Stimulated activated CD4-positive, alpha-beta T cell treated with anti-CD3 and anti-CD28 coated beads, Interleukin-1b, Interleukin-23, amount 100 ng/mL, for 1 hour (primary cell): ENCODE results near the gene MYO5A.
"Not testable (repeated sequence)": the region's sequence is repeated elsewhere in the genome, so short reads cannot be mapped to it uniquely, and the experiment has no call there.

Source experiments
- DNase-seq, 2 donors: peaks; one replicate each; pipeline ENCODE4 v3.0.0-alpha.2; 2020; ENCODE audit warnings: low read depth in 2 of 2

MYO5A gene

DNA sequence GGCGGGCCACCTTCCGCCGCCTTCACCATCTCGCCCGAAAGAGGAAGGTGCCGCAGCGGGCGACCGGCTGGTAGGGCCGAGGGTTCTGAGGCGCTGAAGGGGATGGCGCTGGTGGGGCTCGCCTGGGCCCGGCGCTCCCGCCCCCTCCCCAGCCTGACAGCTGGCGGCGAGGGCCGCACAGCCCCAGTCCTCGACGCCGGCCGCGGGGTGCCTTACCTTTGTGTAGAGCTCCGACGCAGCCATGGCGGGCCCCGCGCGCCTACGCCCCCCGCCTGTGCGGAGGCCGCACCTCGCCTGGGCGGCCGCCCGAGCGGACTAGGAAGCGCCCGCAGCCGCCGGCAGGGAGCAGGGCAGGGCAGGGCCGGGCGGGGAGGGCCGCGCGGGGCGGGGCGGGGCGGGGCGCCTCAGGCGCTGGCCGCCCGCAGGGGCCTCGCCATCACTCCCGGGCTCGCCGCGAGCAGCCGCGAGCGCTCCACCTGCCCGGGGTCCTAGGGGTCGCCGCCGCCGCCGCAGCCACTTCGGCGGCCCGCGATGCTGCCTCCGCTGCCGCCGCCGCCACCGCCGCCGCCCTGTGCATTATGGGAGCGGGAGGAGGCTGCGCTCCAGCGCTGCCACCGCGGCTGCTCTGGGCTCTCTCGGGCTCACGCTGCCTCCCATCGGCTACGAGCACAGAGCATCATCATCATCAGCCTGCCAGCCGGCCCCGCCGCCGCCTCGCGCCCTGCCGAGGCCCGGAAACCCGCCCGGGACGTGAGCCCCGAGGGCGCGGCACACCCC lies at the start of gene MYO5A:
TSS of gene MYO5A (minus strand) at position 317 of the 777 bp plus-strand sequence. CDS start at position 243, 74 bp downstream.
- DNase-seq, result peak; percentile 34 to 50

DNA sequence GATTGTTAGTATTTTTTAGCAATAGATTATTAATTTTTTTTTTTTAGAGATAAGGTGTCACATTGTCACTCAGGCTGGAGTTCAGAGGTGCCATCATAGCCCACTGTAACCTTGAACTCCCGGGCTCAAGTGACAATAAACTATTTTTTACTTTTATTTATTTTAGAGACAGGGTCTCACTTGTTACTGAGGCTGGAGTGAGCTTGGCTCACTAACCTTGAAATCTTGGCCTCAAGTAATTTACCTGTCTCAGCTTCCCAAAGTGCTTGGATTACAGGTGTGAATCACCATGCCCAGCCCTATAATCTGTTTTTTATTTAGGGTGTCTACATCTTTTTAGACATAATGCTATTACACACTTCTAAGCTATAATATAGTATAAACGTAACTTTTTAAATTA lies 48.0 kb upstream of the MYO5A start:
- DNase-seq, result no peak

DNA sequence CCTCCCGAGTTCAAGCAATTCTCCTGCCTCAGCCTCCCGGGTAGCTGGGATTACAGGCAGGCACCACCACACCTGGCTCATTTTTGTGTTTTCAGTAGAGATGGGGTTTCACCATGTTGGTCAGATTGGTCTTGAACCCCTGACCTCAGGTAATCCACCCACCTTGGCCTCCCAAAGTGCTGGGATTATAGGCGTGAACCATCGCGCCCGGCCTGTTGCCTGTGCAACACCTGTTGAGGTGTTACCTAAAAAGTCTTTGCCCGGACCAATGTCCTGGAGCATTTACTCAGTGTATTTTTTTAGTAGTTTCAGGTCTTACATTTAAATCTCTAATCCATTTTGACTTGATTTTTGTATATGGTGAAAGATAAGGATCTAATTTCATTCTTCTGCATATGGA lies 46.9 kb upstream of the MYO5A start:
- not testable (repeated sequence) for DNase-seq

DNA sequence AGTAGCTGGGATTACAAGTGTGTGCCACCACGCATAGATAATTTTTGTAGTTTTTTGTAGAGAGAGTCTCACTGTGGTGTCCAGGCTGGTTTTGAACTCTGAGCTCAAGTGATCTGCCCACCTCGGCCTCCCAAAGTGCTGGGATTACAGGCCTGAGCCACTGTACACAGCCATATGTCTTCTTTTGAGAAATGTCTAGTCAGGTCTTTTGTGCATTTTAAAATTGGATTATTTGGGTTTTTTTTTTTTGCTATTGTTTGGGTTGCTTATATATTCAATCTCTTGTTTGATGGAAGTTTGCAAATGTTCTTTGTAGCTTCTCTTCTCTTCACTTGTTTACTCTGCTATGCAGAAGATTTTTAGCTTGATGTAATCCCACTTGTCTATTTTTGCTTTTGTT lies 46.4 kb upstream of the MYO5A start:
- no peak for DNase-seq

GRCh38 chr15:52574623-52575022 lies 45.9 kb upstream of the MYO5A start:
- DNase-seq, result not testable (repeated sequence)

DNA sequence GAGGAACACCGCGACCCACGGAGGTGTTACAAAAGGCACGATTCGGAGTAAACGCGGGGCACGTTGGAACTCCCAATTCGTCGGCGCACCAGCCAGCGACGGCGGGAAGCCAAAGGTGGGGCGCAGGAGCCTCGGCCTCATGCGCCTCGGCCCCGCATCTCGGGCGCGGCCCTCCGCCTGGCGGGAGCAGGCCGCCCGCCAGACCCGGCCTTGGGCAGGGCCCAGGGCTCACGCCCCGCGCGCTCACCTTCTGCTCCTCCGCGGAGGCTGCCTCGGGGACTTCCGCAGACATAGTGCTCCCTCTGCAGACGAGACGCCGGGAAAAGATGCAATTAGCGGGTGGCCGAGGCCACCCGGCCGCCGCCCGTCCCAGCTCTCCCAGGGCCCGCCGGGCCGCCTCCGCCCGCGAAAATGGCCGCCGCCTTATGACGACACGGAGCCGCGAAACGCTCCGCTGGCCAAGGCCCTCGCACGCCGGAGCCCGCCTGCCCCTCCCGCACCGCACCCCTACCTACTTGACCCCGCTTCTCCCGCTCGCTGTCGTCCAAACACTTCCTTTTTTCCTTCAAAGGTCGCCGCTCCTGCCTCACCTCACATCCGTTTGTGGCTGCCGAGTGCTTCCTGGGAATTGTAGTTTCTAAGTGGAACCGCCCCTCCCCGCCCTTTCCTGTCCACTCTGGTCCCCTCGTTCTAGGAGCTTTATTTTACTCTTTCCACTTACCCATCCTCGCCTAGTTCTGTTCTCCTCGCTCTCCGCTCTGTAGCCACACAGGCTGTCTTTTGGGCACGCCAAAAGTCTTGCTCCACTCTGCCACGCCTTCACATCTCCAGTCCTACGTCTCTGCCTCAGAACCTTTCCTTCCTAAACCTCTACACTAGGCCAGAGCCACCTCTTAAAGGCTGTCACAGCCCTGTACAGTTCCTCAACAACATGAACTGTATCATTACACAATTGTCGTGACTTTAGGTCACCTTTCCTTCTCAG lies 40.2 kb upstream of the MYO5A start, which contains the start of gene ARPP19:
TSS of gene ARPP19 (minus strand) at position 430 of the 985 bp plus-strand sequence. CDS start at position 292, 138 bp downstream.
- peak; percentile 32 to 48 for DNase-seq

- DNase-seq, result peak in 1 of 2 donors; percentile 22
Observed at GRCh38 chr15:52567871-52568600, 39.4 kb upstream of the MYO5A start.

GRCh38 chr15:52566889-52567288 lies 38.2 kb upstream of the MYO5A start:
- DNase-seq, result no peak

- DNase-seq, result not testable (repeated sequence)
Observed at GRCh38 chr15:52565417-52566358, 37.0 kb upstream of the MYO5A start.

DNA sequence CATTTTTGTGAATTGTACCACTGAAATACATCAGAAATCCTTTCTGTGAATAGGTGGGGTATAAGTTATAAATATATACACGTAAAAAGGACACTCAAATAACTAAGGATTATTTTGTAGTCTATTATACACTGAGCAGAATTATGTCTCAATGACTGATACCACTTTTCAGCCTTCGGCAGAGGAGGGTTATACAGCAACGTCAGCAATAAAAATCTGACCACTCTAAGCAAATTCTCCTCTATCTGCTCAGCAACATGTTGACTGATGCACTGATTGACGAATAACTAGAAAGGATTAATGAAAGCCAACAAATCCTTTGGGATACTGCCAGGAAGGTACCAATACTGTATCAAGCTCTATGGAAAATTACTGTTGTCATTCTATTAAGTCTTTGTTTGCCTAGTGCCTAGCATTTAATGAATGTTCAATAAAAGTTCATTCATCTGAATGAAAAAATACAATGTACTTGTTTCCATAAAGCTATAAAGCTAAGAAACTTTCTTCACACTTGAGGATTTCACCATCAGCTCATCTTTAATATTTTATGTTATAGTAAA lies 34.9 kb upstream of the MYO5A start:
- no peak for DNase-seq

DNA sequence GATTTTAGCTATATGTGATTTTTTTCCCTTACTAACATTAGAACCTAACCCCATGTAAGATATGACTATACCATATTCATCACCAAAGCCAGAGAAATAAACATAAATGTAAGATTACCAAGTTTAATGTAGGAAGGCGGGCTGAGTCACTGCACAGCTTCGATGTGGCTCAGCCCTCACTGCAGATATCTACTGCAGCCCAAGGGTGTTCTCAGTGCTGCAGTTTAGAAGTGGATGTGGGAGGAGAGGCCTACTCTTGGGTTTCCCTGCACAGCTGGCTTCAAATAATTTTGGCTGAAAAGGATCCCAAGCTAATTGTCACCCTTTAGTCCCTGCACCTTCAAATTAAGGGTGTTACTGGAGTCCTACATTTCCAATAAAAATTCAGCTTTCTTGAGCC lies 30.9 kb upstream of the MYO5A start:
- DNase-seq, result no peak

- DNase-seq, result no peak
Observed at GRCh38 chr15:52559022-52559421, 30.3 kb upstream of the MYO5A start.

GRCh38 chr15:52558196-52558595 lies 29.5 kb upstream of the MYO5A start:
- no peak for DNase-seq

GRCh38 chr15:52557274-52557641 lies 28.6 kb upstream of the MYO5A start:
- DNase-seq, result no peak

DNA sequence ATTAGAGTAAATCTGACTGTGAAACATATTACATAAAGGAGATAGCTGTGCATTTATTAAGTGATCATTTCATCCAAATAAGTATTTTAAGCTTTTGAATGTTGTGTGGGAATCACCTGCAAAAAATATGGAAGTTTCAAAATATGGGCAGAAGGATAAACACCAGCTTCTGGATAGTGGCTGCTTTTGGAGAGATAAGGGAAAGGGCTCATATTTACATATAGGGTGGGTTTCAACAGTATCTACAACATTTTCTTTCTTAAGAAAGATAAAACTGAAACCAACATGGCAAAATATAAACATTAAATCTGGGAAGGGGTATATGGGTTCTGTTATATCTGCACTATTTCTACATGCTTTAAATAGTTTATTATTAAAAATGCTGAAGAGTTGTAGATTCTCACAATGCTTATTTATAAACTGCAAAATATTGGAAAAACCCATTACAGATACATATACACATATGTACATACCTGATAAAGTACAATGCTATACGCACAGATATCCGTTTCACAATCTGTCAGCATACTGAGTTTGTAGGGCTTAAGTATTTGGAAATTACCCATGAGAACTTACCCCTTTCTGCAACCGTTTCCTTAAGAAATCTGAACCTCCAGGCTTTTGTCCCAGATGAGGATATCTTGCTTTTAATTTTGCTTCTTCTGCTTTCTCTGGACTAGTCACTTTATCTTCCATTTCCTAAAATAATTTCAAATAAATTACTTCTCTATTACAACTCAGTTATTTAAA lies 28.0 kb upstream of the MYO5A start:
- DNase-seq, result no peak

DNA sequence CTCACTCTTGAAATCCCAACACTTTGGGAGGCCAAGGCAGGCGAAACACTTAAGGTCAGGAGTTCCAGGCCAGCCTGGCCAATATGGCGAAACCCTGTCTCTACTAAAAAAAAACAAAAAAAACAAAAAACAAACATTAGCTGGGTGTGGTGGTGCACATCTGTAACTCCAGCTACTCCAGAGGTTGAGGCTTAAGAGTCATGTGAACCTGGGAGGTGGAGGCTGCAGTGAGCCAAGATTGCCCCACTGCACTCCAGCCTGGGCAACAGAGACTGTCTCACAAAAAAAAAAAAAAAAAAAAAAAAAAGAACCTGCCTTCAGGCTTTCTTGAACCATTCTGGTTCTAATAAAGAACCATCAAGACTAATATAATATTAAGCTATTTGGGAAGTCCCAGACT lies 23.6 kb upstream of the MYO5A start:
- no peak for DNase-seq

GRCh38 chr15:52551762-52552161 lies 23.1 kb upstream of the MYO5A start:
- no peak for DNase-seq

DNA sequence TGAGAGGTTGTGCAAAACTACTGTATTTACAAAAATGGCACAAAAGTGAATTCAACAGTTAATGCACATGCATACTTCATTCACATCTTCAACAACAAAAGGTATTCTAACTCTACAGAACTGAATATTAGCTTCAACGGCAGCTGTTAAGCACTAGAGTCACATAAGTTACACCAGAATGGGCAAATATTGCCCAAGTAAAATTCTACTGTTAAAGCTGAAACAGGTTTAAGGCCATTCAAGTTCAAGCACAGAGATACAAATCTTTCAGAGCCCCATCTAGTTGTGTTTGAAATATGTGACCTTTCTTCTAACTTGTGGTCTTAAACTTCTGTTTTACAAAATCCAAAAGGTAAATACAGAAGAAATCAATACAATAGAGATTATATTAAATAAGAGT lies 22.5 kb upstream of the MYO5A start:
- not testable (repeated sequence) for DNase-seq

DNA sequence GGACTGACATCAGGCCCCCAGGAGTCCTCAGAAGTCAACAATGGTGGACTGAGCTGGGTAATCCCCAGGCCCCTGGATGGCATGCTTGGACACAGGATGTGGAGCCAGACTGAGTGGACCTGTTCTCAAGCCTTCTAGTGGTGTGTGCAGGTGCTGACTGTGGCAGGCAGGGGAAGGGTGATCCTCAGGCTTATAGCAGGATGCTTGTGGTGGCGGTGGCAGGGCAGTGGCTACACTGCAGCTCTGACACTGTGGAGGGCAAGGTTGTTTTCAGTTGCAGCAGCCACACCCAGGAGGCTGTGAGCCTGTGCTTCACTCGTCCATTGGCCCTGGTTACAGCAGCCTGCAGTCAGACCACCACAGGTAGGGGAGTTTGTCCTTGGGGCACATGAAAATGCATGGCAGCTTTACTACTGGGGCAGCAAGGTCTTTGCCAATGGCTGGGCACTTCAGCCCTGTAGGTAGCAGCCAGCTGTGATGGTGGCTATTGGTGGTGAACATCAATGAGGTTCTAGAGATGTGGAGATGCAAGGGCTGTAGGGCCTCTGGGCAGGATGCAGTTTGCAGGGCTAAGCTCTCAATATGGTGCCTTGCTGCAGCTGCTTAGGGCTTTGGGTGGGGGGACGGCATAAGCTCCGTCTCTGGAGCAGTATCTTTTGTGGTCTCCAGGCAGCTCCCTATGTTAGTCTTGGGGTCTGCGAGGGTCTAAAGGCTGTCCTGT lies 17.5 kb upstream of the MYO5A start:
- no peak for DNase-seq
